SKM-1 (cell line): Measurements from ENCODE around the gene SCG5.

Source experiments
- DNase-seq: peaks from one replicate; lab custom pipeline; 2025; ENCODE audit not compliant: unreplicated experiment; lab: John Stamatoyannopoulos, UW

Gene SCG5

DNA sequence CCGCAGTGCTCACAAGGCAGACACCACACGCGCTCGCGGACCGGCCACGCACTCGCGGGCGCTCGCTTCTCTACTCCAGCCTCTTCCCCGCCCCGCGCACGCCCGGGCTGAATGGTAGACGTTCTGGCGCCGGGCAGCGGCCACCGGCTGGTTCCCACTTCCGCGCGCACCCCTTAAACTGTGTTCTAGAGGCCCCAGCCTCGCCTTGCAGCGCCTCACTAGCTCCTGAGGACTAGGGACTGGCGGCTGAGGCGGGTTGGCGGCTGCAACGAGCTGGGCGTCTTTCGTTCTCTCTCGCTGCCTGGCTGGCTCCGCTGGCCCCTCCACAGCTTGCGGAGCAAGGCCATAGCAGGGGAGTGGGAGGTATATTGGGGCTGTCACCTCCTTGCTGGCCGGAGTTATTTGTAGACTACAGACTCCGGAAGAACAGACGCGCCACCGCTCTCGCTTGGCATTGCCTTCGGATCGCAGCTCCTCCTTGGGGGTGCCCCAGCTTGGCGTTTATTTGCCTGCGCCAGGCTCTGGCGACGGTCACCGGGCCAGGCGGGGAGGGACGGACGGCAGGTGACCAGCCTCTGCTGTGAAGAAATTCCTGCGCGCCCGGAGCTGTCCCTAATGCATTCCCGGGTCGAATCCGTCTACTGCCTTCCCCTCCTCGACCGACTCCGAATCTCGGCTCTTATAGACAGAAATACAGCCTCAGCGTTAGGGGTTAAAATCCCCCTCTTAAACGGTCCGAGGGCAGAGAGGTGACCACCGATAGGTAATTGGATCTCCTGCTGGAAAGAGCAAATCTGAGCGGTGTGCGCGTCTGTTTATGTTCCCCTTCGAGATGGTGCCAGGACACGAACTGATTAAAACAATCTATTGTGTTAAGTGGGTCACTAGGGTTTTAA lies 77.6 kb downstream of the SCG5 start:
- no peak for DNase-seq

DNA sequence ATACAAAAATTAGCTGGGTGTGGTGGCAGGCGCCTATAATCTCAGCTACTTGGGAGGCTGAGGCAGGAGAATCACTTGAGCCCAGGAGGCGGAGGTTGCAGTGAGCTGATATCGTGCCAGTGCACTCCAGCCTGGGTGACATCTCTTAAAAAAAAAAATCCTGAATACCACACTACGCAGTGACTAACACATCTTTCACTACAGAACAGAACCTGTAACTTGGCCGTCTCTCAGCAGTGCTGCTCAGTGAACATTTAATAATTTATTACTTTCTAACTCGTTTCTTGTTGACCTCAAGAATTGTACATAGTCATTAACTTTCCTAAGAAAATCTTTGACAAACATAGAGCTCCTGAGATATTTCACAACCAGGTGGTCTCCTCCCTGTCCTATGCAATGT lies 80.1 kb downstream of the SCG5 start:
- no peak for DNase-seq

DNA sequence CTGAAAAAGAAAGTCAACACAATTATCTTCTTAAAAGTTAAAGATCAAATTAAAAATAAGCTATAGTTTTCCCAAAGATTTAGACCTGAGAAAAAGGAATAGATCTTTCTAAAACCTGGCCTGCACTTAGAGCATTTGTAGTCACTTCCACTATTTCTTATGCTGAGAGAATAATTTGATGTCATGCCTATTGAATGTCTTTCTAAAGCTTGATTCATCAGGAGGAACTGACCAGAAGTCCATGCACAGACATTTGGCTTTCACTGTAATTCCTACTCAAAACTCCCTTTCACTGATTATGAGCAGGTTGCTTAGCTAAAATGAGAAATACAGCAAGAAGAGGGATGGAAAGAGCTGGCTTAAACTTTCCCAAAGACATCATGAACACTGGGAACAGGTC lies 80.6 kb downstream of the SCG5 start:
- DNase-seq: no peak

DNA sequence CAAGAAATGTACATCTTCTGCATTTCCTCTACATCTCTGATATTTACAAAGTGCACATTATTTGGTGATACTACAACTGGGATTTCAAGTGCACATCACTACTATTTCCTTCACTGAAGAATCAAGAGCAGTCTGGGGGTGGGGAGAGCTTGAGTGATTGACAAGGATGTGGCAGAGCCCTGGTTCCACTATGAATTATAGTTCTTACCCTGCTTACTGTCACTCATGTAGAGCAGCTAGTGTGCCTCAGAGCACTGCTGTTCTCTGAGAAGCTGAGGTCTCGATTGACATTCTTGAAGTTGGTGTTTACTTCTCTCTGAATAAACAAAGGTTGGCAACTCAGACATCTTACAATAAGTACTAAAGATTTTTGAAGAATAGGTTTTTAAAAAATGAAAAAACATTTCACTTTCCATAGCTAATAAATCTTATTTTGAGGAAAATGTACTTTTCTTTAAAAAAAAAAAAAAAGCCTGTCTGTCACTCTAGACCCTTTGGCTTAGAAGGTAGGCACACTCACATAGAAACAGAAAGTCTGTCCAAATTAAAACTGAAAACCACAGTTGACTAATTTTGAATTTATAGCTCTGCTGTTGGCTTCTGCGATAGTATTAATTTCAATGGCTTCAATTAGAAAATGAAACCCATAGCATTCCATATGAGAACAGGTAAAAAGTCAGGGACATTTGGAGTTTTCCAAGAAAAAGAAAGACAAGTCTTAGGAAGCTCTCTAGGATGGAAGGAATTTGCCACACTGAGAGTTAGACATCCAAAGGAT lies 81.8 kb downstream of the SCG5 start:
- DNase-seq: no peak

- no peak for DNase-seq
These were observed 88.3 kb downstream of the SCG5 start for GRCh38 chr15:32729700-32730395.

DNA sequence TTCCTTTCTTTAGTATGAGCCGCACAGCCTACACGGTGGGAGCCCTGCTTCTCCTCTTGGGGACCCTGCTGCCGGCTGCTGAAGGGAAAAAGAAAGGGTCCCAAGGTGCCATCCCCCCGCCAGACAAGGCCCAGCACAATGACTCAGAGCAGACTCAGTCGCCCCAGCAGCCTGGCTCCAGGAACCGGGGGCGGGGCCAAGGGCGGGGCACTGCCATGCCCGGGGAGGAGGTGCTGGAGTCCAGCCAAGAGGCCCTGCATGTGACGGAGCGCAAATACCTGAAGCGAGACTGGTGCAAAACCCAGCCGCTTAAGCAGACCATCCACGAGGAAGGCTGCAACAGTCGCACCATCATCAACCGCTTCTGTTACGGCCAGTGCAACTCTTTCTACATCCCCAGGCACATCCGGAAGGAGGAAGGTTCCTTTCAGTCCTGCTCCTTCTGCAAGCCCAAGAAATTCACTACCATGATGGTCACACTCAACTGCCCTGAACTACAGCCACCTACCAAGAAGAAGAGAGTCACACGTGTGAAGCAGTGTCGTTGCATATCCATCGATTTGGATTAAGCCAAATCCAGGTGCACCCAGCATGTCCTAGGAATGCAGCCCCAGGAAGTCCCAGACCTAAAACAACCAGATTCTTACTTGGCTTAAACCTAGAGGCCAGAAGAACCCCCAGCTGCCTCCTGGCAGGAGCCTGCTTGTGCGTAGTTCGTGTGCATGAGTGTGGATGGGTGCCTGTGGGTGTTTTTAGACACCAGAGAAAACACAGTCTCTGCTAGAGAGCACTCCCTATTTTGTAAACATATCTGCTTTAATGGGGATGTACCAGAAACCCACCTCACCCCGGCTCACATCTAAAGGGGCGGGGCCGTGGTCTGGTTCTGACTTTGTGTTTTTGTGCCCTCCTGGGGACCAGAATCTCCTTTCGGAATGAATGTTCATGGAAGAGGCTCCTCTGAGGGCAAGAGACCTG lies 89.5 kb downstream of the SCG5 start:
- no peak for DNase-seq

DNA sequence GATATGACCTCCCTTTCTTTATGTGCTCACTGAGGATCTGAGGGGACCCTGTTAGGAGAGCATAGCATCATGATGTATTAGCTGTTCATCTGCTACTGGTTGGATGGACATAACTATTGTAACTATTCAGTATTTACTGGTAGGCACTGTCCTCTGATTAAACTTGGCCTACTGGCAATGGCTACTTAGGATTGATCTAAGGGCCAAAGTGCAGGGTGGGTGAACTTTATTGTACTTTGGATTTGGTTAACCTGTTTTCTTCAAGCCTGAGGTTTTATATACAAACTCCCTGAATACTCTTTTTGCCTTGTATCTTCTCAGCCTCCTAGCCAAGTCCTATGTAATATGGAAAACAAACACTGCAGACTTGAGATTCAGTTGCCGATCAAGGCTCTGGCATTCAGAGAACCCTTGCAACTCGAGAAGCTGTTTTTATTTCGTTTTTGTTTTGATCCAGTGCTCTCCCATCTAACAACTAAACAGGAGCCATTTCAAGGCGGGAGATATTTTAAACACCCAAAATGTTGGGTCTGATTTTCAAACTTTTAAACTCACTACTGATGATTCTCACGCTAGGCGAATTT lies 91.2 kb downstream of the SCG5 start:
- no peak for DNase-seq

- DNase-seq: no peak
These were observed 91.8 kb downstream of the SCG5 start for GRCh38 chr15:32733281-32733680.

- DNase-seq: no peak
These were observed 94.6 kb downstream of the SCG5 start for GRCh38 chr15:32735989-32736700.

DNA sequence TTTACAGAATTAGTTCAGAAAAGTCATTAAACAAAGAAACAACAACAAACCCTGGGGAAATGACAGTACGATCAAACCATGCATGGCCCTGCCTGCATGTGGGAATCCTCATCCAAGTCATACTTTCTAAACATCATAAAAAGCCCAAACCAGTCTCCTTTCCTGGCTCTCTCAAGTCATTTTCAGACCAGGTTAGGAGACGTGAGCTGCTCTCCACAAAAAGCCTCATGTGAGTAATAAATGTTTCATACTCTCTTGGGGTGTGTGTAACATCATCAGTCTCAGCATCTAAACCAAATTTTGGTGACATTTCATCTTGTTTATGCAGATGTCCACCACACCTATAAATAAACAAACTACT lies 95.2 kb downstream of the SCG5 start:
- DNase-seq: no peak

DNA sequence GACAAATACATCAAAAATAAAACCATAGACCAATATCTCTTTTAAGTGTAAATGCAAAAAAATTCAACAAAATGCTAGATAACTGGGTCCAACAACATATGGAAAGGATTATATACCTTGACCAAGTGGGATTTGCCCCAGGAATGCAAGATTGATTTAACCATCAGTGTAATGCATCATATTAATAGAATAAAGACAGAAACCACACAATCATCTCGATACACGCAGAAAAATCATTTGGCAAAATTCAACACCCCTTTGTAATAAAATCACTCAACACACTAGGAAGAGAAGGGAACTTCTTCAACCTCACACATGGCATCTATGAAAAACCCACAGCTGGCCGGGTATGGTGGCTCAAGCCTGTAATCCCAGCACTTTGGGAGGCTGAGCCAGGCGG lies 95.8 kb downstream of the SCG5 start:
- DNase-seq: no peak

GRCh38 chr15:32738666-32739065 lies 97.2 kb downstream of the SCG5 start:
- no peak for DNase-seq

DNA sequence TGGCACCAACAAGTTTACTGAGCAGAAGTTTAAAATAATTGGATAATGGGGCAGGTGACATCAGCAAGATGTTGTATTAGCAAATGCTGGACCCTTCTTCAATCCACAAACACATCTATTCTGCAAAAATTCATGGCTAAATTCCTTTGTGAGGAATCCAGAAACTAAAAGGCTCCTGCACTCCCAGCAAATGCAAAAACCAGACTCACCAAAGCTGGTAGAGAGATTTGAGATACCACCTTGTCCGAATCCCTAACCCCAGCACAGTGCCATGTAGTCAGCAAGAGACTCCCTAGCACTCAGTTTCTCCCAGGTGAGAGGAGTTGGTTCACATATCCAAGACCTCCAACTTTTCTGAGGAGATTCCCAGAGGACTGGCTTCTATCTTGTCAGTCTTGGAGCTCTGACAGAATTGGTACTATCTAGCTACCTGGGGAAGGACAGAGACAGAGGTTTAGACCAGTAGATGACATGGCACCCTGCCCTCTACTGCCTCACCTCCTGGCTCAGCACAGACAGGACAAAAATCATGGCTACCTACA lies 98.1 kb downstream of the SCG5 start:
- DNase-seq: no peak

DNA sequence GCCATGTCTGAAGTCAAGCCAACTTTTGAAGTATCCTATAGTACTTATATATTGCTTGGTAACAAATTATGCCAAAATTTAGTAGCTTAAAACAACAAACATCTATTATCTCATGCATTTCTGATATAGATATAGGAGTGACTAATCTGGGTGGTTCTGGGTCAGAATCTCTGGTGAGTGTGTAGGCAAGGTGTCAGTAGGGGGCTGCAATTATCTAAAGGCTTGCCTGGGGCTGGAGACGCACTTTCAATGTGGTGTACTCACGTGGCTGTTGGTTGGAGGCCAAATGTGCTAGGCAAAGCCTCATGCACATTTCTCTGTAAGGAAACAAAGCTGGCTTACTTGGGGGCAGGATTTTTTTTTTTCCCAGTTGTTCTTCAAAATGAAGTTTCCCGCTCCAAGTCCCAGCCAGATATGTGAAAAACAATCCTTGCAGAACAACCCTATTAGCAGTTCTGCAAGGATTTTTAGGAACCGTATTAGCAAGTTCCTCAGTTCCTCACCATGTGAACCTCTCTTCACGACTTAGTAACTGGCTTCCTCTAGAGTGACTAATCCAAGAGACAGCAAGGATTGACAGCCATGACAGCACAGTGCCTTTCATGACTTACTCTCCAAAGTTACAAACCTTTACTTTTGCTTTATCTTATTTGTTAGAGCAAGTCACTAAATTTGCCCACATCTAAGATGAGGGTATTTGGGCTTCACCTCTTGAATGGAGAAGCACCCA lies 102.1 kb downstream of the SCG5 start:
- DNase-seq: no peak

GRCh38 chr15:32746116-32746857 lies 104.8 kb downstream of the SCG5 start:
- no peak for DNase-seq
